Activated CD8-positive, alpha-beta memory T cell treated with anti-CD3 and anti-CD28 coated beads, Interleukin-2, amount 50 U/mL, for 1 hour (primary cell): ENCODE results near the gene CDK5RAP3.

Experiments used
- DNase-seq: peaks from one replicate; pipeline ENCODE4 v3.0.0-alpha.2; 2020; ENCODE audit errors: extremely low read depth

The CDK5RAP3 gene

DNA sequence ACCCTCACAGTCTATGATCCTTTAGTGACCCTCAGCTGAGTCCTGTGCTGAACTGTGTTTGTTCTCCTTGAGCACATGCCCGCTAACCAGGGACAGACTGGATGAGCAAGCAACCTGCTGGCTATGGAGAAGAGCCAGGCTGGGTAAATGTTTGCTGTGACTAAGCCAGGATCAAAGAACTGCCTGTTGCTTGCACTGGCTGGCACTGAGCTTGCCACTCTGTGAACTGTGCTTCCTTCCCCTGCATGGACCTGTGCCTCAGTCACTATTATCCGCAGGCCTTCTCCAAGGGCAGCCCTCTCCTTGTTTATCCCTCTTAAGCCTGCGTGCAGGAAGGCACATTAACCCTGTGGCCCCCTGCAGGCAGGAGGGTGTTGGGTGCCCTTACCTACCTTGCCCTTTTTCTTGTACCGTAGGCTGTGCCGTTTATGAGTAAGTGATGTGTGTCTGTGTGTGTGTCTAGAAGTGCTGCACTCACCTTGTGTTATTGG, 22.2 kb upstream of the CDK5RAP3 start:
- DNase-seq: no peak

DNA sequence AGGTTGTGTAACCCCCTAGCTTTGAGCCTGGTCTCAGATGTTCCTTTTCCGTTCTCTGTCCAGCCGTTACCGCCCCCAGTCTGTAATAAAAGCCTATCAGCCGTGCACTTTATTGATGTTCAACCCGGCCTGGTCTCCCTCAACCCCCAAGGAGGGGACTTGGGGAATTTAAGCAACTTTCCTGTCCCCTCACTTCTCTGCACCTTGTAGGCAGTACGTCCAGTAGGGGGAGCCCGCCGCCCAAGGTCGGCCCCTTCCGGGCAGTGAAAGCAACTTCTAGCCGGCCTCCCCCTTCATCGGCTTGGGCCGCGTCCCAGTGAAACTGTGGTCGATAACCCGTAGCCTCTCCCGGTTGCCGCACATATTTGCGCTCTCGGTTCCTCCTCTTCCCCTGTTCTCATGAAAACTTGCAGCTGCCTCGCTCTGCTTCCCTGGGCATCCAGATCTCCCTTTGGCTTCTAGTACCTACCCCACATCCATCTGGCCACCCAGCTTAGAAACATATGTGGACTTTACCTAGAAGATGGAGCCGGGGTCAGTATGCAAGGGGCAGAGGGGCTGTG, 21.6 kb upstream of the CDK5RAP3 start:
- DNase-seq: peak; percentile 30

GRCh38 chr17:47949946-47950345, 21.0 kb upstream of the CDK5RAP3 start:
- DNase-seq: no peak

DNA sequence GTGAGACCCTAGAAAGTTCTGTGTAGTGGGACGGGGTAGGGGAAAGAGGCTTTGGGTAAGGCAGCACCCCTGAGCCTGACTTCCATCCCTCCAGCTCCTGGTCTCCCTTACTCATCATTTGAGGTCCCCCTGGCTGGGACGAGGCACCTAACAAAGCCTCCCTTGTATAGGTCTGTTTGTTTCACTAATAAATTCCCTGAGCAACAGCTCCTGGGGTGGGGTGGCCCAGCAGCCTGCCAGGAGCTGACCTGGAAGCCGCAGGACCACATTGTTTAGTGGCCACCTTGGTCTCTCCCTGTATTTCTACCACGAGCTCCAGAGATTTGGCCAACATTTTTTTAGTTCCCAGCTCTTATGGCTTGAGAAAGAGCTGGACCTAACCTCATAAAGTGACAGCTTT, 20.5 kb upstream of the CDK5RAP3 start:
- DNase-seq: no peak

- DNase-seq: no peak
Measured at GRCh38 chr17:47952171-47953021, 18.5 kb upstream of the CDK5RAP3 start.

DNA sequence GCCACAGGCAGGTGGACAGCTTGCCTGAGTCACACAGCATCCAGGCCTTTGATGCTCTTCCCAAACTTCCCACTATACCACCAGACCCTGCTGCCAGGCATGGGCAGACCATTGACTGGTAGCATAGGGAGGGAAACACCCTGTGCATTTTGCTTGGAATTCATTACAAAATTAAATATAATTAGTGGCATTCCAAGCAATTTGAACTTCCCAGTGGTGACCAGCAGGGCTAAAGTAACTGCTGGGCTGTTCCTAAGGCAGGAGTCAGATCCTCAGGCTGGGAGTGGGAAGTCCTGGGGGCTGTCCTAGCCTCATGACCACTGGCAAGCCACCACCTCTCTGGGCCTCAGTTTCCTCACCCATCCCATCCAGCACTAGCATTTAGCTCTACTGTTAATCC, 17.0 kb upstream of the CDK5RAP3 start:
- DNase-seq: no peak

GRCh38 chr17:47955497-47956461, 15.1 kb upstream of the CDK5RAP3 start:
- DNase-seq: no peak

DNA sequence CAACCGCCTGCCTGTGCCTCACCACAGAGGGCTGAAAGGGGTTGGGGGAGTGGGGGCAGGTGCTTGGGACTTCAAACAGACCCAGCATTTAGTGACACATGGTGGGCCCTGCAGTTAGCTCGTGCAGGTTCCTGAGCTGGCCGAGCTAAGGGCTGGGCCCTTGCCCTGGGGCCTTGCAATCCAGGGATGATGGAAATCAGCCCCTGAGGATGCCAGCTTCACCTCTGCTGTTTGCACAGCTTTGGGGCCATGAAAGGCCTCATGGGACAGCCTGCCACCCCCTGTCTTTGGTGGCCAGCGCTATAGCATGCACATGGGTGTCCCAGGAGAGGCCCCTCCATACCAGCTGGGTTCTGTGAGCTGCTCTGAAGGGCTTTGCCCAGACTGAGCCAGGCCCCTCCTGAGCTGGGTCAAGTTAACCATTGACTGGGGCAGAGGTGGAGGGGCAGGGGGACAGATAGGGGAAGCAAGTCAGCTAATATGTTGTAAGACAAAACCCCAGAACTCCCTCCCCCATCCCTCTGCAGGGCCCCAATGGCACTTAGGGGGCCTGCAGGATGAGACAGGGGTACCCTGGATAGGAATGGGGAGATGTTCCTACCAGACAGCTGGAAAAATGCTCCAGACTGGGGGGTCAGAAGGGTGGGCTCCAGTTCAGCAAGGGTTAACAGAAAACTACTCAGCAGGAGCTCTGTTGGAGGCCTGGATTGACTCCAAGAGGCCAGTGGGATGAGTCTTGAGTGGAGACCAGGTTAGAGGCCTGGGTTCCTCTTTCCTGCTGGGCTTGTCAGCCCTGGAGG, 13.9 kb upstream of the CDK5RAP3 start:
- DNase-seq: no peak

GRCh38 chr17:47957591-47958490, 13.1 kb upstream of the CDK5RAP3 start, which contains the start of gene PRR15L:
TSS of gene PRR15L (minus strand) at chr17:47957883. CDS start at chr17:47953234, 4,649 bp downstream.
- no peak for DNase-seq

- no peak for DNase-seq
Measured at GRCh38 chr17:47959825-47960655, 10.9 kb upstream of the CDK5RAP3 start.

DNA sequence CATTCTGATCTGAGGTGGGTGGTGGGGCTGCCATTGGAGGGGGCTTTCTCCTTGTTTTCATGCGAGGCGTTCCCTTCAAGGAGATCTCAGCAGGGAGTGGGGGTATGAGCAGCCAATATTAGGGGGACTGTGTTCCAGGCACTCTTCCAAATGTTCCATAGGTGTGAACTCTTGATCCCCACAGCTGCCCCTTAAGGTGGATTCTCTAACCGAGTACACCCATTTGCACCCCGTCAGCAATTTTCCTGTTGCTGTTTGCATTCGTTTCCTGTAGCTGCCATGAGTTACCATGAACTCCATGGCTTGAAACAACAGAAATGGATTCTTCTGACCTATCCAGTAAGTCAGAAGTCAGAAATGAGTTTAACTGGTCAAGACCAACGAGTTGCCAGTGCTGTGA, 9.5 kb upstream of the CDK5RAP3 start:
- DNase-seq: no peak

GRCh38 chr17:47962901-47963300, 8.0 kb upstream of the CDK5RAP3 start:
- no peak for DNase-seq

DNA sequence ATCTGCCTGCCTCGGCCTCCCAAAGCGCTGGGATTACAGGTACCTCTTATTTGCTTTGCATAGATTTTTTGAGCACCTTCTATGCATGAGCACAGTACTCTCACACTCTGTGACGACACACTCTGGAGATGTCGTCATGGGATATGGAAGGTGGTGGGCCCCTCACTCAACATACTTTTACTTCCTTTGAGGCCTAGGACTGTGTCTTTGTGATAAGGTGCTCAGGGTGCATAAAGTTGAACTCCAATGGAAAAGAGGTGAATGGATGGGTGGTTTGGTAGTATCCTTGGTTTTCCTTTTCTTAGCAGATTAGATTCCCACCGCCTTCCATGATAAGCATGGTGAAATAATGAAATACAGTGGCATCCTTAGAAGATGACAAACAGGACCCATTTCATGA, 6.1 kb upstream of the CDK5RAP3 start:
- DNase-seq: no peak

- no peak for DNase-seq
Measured at GRCh38 chr17:47966079-47966519, 4.8 kb upstream of the CDK5RAP3 start.

DNA sequence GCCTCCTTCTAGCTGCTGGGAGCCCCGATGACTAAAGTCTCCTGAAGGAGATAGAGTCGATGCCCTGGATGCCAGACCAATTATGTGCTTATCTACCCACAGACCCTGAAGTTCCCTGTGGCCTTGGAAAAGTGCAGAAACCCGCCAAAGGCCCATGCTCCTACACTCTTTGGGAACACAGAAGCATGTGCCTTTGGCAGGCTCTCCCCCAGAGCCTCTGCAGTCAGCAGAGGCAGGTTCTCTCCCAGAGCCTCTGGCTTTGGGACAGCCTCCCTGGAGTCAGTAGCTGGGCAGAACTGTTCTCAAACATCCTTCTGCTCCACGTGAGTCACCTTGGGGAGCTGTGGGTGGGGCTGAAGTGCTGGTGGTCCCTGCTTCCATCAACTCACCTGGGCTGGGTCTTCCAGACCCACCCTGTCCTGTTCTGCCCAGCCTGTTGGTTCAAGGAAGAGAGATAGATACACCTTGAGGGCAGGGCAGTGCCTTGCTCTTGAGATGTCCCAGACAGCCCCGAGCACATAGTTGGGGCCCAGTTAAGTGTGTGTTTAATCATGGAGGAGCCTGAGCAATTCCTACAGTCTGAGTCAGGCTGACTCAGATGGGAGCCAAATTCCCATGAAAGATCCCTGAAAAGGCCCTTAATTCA, 3.2 kb upstream of the CDK5RAP3 start:
- DNase-seq: no peak

GRCh38 chr17:47968836-47969235, 2.1 kb upstream of the CDK5RAP3 start:
- DNase-seq: no peak

GRCh38 chr17:47969930-47970724, 786 bp upstream of the CDK5RAP3 start:
- DNase-seq: no peak

DNA sequence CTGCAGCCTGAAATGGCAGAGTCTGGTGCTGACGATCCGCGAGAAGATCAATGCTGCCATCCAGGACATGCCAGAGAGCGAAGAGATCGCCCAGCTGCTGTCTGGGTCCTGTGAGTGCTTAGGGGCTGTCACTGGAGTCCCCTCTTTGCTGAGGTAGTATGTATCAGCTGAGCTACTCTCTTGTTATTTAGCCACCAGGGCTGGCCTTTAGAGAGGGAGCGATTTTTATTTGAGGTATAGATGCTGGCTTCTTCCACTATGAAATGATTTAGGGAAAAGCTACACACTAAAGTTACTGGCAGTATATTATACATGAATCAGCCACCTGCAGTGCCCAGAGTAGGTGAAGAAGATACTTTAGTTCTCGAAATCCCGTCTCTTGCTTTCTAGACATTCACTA, 2.6 kb downstream of the CDK5RAP3 start:
- DNase-seq: no peak
